Activated CD4-positive, alpha-beta T cell treated with anti-CD3 and anti-CD28 coated beads, Interleukin-2, amount 10 ng/mL, durations not matched to agents 24 days and 14 days (primary cell): ENCODE measurements around the gene LDLRAD4. TPM values are rescaled to one million over a fixed set of nuclear protein-coding genes. Genes with fewer than 3 reads are reported as not detected.

Source experiments
- DNase-seq: peaks from one replicate; pipeline ENCODE4 v3.0.0; 2022
- H3K27ac Mint-ChIP-seq: one replicate; pipeline ENCODE4 v1.8.0; 2022; ENCODE audit warnings: mild to moderate bottlenecking, mixed read lengths
- H3K27me3 Mint-ChIP-seq: one replicate; pipeline ENCODE4 v1.8.0; 2022; ENCODE audit warnings: mixed read lengths
- H3K36me3 Mint-ChIP-seq: one replicate; pipeline ENCODE4 v1.8.0; 2022; ENCODE audit warnings: low read depth, mild to moderate bottlenecking, mixed read lengths
- H3K4me1 Mint-ChIP-seq: one replicate; pipeline ENCODE4 v1.8.0; 2021; ENCODE audit warnings: mixed read lengths
- H3K4me3 Mint-ChIP-seq: one replicate; pipeline ENCODE4 v1.8.0; 2022; ENCODE audit warnings: mild to moderate bottlenecking, moderate library complexity, mixed read lengths
- H3K9me3 Mint-ChIP-seq: one replicate; pipeline ENCODE4 v1.8.0; 2021; ENCODE audit warnings: mixed read lengths
- intact Hi-C: fragments of 100-400 bp; cut with micrococcal nuclease; formaldehyde crosslinking; loops from one replicate; pipeline ENCODE4 v1.15.1; 2023
- total RNA-seq: library from RNA; stranded (reverse); gene quantifications from 2 replicates; pipeline ENCODE4 v1.2.3, GENCODE V29; 2022

LDLRAD4 gene
- total RNA-seq, 1 donor from 2014 or later: 36.5 TPM

- peaks cover 5% of the 10 kb centered on the region for H3K36me3 Mint-ChIP-seq
- H3K4me3 Mint-ChIP-seq: no peak overlapping the region
- no peaks in the 10 kb centered on the region for H3K9me3 Mint-ChIP-seq
- H3K27me3 Mint-ChIP-seq: no peaks in the 10 kb centered on the region
- intact Hi-C loops: no loop called here
- no peak for DNase-seq
- no peak overlapping the region for H3K27ac Mint-ChIP-seq
- peaks cover 13% of the 10 kb centered on the region for H3K4me1 Mint-ChIP-seq
Observed at GRCh38 chr18:13303756-13304364, 85.3 kb downstream of the LDLRAD4 start.

GRCh38 chr18:13305301-13305700 lies 86.7 kb downstream of the LDLRAD4 start:
- H3K4me1 Mint-ChIP-seq: peaks cover 21% of the 10 kb centered on the region
- no peak for DNase-seq
- H3K36me3 Mint-ChIP-seq: peaks cover 5% of the 10 kb centered on the region
- H3K27ac Mint-ChIP-seq: no peak overlapping the region
- no peak overlapping the region for H3K4me3 Mint-ChIP-seq
- H3K27me3 Mint-ChIP-seq: no peaks in the 10 kb centered on the region
- intact Hi-C loops: no loop called here
- H3K9me3 Mint-ChIP-seq: no peaks in the 10 kb centered on the region

- no peak overlapping the region for H3K27ac Mint-ChIP-seq
- peaks cover 23% of the 10 kb centered on the region for H3K4me1 Mint-ChIP-seq
- no peaks in the 10 kb centered on the region for H3K27me3 Mint-ChIP-seq
- intact Hi-C loops: no loop called here
- H3K36me3 Mint-ChIP-seq: peaks cover 5% of the 10 kb centered on the region
- no peak overlapping the region for H3K4me3 Mint-ChIP-seq
- H3K9me3 Mint-ChIP-seq: no peaks in the 10 kb centered on the region
- DNase-seq: no peak
Observed at GRCh38 chr18:13306583-13306982, 88.0 kb downstream of the LDLRAD4 start.

GRCh38 chr18:13308369-13308768 lies 89.8 kb downstream of the LDLRAD4 start:
- DNase-seq: peak; percentile 68
- H3K4me3 Mint-ChIP-seq: no peak overlapping the region
- H3K4me1 Mint-ChIP-seq: peaks cover 31% of the 10 kb centered on the region
- H3K27me3 Mint-ChIP-seq: no peaks in the 10 kb centered on the region
- H3K36me3 Mint-ChIP-seq: peaks cover 5% of the 10 kb centered on the region
- H3K27ac Mint-ChIP-seq: no peak overlapping the region
- intact Hi-C loops: no loop called here
- H3K9me3 Mint-ChIP-seq: no peaks in the 10 kb centered on the region

- Mint-ChIP-seq H3K9me3 (no peaks in the 10 kb centered on the region), H3K4me1 (peaks cover 32% of the 10 kb centered on the region), H3K27me3 (no peaks in the 10 kb centered on the region), H3K4me3 (no peak overlapping the region), H3K27ac (no peak overlapping the region), H3K36me3 (peaks cover 5% of the 10 kb centered on the region)
- intact Hi-C loops: no loop called here
- DNase-seq: no peak
Observed at GRCh38 chr18:13309031-13309747, 90.6 kb downstream of the LDLRAD4 start.

GRCh38 chr18:13309748-13310670 lies 91.4 kb downstream of the LDLRAD4 start:
- Mint-ChIP-seq H3K4me3 (no peak overlapping the region), H3K36me3 (peaks cover 10% of the 10 kb centered on the region), H3K4me1 (peaks cover 37% of the 10 kb centered on the region), H3K27me3 (no peaks in the 10 kb centered on the region), H3K27ac (no peak overlapping the region), H3K9me3 (peaks cover 4% of the 10 kb centered on the region)
- intact Hi-C loops: loop anchor here (5.0 kb wide), 1 partner anchor 43 kb away; no protein-coding TSS in a partner anchor
- no peak for DNase-seq

GRCh38 chr18:13311193-13311592 lies 92.6 kb downstream of the LDLRAD4 start:
- Mint-ChIP-seq H3K36me3 (peaks cover 17% of the 10 kb centered on the region), H3K4me3 (no peak overlapping the region), H3K9me3 (peaks cover 8% of the 10 kb centered on the region), H3K27ac (no peak overlapping the region), H3K4me1 (peaks cover 37% of the 10 kb centered on the region), H3K27me3 (no peaks in the 10 kb centered on the region)
- intact Hi-C loops: loop anchor here (5.0 kb wide), 1 partner anchor 44 kb away; no protein-coding TSS in a partner anchor
- no peak for DNase-seq

- Mint-ChIP-seq H3K4me3 (no peak overlapping the region), H3K27me3 (no peaks in the 10 kb centered on the region), H3K27ac (no peak overlapping the region), H3K4me1 (peaks cover 37% of the 10 kb centered on the region), H3K36me3 (peaks cover 16% of the 10 kb centered on the region), H3K9me3 (peaks cover 8% of the 10 kb centered on the region)
- intact Hi-C loops: loop anchor here (5.0 kb wide), 1 partner anchor 45 kb away; no protein-coding TSS in a partner anchor
- DNase-seq: no peak
Observed at GRCh38 chr18:13312515-13312914, 94.0 kb downstream of the LDLRAD4 start.

- Mint-ChIP-seq H3K36me3 (peaks cover 16% of the 10 kb centered on the region), H3K27me3 (no peaks in the 10 kb centered on the region), H3K4me1 (peaks cover 34% of the 10 kb centered on the region), H3K9me3 (peaks cover 8% of the 10 kb centered on the region), H3K27ac (peak overlapping the region; percentile 64), H3K4me3 (peak overlapping the region; percentile 34)
- DNase-seq: peak; percentile 75
- intact Hi-C loops: loop anchor here (5.0 kb wide), 1 partner anchor 46 kb away; no protein-coding TSS in a partner anchor
Observed at GRCh38 chr18:13313006-13313686, 94.6 kb downstream of the LDLRAD4 start.

GRCh38 chr18:13315000-13315399 lies 96.4 kb downstream of the LDLRAD4 start:
- peaks cover 24% of the 10 kb centered on the region for H3K4me1 Mint-ChIP-seq
- no peak for DNase-seq
- peaks cover 8% of the 10 kb centered on the region for H3K9me3 Mint-ChIP-seq
- intact Hi-C loops: loop anchor here (5.0 kb wide), 1 partner anchor 48 kb away; no protein-coding TSS in a partner anchor
- H3K27ac Mint-ChIP-seq: no peak overlapping the region
- H3K36me3 Mint-ChIP-seq: peaks cover 18% of the 10 kb centered on the region
- H3K27me3 Mint-ChIP-seq: no peaks in the 10 kb centered on the region
- no peak overlapping the region for H3K4me3 Mint-ChIP-seq

- H3K4me1 Mint-ChIP-seq: peaks cover 26% of the 10 kb centered on the region
Observed at GRCh38 chr18:13316063-13316462, 97.5 kb downstream of the LDLRAD4 start.

GRCh38 chr18:13317801-13318200 lies 99.2 kb downstream of the LDLRAD4 start:
- peaks cover 8% of the 10 kb centered on the region for H3K9me3 Mint-ChIP-seq
- no peak overlapping the region for H3K27ac Mint-ChIP-seq
- DNase-seq: no peak
- no peaks in the 10 kb centered on the region for H3K27me3 Mint-ChIP-seq
- H3K36me3 Mint-ChIP-seq: peaks cover 18% of the 10 kb centered on the region
- intact Hi-C loops: no loop called here
- peaks cover 23% of the 10 kb centered on the region for H3K4me1 Mint-ChIP-seq
- H3K4me3 Mint-ChIP-seq: no peak overlapping the region

More at GRCh38 chr18:13316063-13316462, 97.5 kb downstream of the LDLRAD4 start:
- DNase-seq: no peak
- H3K27me3 Mint-ChIP-seq: no peaks in the 10 kb centered on the region
- no peak overlapping the region for H3K4me3 Mint-ChIP-seq
- peaks cover 18% of the 10 kb centered on the region for H3K36me3 Mint-ChIP-seq
- peaks cover 8% of the 10 kb centered on the region for H3K9me3 Mint-ChIP-seq
- intact Hi-C loops: no loop called here
- H3K27ac Mint-ChIP-seq: no peak overlapping the region
